Endothelial cell of hepatic sinusoid (primary cell): ENCODE measurements around the gene PLPPR1.
"Not testable (repeated sequence)": the region's sequence is repeated elsewhere in the genome, so short reads cannot be mapped to it uniquely, and the experiment has no call there.

Experiments
- in situ Hi-C: cut with HindIII; loops from 2 replicates; pipeline ENCODE4 v1.10.0; 2017; ENCODE audit warnings: low sequenced_read_pairs

Gene PLPPR1

DNA sequence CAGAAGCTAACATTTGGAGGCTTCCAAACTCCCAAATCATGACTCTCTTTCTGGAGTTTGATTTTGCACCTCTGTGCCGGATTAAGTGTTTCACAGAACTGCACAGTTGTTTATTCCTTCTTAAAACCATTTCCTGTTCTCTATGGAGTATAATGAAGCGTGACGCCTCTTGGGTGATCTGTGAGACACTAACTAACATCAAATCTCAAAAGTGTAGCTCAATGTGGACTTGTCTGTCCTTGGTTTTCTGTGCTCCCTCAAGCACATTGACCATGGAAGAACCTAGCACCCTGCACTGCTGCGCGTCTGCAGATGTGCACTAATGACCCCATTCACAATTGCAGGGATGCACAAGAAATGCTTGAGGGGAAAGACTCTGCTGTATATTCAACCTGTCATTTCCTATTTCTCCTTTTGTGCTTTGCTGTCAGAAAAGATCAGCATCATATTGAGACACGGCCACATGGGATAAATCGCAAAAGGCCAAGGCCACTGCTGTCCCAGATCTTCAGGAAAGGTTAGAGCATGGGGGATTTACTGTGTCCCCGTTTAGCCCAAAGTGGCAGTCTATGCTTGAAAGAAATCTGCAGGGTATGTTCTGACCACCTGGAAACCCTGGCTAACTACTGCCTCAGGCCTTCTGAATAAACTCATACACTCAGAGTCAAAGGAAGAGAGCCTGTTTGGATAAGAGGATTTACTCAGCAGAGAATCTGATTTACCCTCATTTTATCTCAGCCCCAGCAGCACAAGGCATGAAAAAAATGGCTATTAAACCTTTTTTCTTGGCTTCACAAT, 246.6 kb downstream of the PLPPR1 start:
- in situ Hi-C loops = no loop called here

DNA sequence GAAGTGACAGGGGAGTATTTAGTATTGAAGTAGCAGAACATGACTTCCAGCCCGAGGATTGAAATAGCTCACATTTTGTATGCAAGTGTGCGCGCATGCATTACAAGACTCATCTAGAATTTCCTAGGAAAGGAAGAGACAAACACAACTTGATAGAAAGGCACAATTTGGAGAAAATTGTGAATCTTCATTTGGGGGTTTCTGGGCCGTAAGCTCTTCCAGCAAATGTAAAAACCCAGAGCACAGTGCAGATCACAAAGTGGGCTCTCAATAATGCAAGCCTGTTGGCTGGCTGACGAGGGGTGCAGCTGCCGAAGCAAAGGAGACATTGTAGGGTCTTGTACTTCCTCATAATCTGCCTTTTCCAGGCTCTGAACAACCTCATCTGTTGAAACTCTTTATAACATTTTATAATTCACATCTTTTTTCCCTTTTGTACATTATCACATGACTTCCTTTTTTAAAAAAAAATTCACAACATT, 247.3 kb downstream of the PLPPR1 start:
- in situ Hi-C loops = no loop called here

DNA sequence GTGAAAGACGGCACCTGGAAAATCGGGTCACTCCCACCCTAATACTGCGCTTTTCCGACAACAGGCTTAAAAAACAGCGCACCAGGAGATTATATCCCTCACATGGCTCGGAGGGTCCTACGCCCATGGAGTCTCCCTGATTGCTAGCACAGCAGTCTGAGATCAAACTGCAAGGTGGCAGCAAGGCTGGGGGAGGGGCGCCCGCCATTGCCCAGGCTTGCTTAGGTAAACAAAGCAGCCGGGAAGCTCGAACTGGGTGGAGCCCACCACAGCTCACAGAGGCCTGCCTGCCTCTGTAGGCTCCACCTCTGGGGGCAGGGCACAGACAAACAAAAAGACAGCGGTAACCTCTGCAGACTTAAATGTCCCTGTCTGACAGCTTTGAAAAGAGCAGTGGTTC, 262.5 kb downstream of the PLPPR1 start:
- in situ Hi-C loops = not testable (repeated sequence)

DNA sequence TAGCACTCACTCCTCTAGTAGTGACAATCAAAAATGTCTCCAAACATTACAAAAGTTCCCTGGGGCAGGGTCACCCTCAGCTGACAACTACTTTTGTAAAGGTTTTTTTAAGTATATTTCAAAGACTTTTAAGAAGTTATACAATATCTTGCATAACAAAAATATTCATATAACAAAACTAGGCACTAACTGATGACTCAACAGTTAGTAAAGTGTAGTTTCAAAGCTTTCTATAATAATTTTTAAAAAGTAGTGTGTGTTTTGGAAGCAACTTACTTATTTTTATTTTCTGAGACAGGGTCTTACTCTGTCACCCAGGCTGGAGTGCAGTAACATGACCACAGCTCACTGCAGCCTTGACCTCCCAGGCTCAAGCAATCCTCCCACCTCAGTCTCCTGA, 271.4 kb downstream of the PLPPR1 start:
- in situ Hi-C loops = no loop called here

DNA sequence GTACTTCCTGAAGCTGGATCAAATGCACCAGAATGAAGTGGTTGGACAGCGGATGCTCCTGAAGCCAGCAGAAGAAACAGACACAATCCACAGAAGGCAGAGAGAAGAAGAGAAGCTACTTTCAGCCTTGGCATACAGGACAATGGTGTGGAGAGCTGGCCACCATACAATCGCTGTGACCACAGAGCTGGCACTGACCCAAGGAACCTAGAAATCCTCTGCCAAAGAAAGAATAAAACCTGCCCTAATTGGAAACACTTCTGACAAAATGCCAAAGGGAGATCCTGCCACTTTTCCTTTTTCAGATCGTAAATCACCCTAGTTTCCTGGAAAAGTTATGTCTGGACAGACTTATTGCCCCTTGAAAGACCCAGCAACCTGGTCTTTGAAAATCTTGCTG, 278.5 kb downstream of the PLPPR1 start:
- in situ Hi-C loops = no loop called here

DNA sequence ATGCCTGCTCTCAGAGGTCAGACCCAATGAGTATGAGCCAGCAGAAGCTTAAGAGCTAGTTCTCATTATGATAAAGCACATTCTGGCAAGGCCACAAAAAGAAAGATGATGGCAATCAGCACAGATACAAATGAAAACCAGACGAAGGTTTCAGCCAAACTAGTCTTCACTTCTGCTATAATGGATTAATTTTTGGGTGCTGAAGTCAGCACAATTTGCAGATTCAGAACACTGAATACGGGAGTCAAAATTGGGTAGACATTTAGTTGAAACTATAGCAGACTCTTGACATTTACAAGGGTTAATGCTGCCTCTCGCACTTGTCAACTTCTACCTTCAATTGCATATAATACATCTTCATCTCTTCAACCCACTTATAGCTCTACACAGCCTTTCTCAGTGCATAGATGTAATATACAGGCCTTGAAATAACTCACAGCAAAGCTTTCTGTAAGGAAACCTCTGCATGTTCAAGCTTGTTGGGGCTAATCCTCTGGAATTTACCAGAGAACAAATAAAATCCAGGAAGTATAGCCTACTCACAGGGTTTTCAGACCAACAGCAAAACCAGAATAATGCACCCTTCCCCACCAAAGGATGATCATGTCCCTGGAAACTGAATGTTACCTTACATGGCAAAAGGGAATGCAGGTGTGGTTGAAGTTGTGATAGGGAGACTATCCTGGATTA, 279.1 kb downstream of the PLPPR1 start:
- in situ Hi-C loops = no loop called here

DNA sequence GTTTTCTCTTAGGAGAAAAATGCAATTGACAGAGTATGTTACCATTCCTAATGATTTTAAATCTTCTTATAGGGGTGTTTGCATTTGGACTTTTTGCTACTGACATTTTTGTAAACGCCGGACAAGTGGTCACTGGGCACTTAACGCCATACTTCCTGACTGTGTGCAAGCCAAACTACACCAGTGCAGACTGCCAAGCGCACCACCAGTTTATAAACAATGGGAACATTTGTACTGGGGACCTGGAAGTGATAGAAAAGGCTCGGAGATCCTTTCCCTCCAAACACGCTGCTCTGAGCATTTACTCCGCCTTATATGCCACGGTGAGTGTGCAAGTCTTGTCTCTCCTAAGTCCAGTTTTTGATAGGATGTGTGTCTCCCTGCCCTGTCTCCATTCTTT, 280.6 kb downstream of the PLPPR1 start:
- in situ Hi-C loops = no loop called here

DNA sequence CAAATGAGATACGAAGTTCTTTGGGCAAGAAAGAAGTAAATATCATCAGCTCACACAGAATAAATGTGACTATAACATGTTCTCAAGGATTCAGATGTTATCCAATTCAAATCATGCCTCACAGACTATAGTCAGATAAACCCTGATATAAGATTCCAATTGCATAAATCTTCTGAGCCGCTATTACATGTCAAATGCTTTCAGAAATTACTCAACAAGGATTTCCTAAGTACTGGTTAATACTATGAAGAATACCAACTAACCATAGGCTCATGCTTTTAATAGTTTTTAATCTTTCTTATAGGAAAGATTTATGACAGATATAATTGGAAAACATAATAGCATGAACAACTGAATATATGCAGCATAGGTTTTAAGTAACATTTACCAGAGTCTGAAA, 282.7 kb downstream of the PLPPR1 start:
- in situ Hi-C loops = no loop called here

DNA sequence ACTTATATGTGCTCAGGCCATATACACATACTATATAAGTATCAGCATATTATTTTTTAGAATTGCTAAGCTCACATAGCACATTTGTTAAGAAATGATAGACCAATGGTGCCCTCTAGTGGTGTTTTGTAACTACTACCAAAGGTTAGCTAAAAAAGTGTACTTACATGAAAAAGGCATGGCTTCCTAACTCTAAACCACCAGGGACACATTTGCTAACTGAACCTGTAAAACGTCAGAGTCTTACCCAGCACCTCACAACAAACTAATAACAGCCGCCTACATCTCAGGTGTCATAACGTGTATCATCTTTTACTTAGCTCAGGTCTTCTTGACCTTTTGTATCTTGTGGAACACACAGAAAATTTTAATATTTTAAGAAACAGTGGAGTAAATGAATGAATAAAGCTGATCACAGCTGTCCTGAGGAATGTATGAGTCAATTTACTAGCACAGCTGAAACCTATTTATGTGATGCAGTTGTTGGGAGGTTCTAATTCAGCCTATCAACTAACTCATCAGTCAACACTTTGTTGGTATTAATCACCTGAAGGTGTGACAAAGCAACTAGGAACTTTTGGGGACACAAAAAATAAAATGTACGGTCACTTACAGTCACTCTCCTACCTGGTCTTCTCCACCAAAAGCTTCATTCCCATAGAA, 283.4 kb downstream of the PLPPR1 start:
- in situ Hi-C loops = no loop called here

DNA sequence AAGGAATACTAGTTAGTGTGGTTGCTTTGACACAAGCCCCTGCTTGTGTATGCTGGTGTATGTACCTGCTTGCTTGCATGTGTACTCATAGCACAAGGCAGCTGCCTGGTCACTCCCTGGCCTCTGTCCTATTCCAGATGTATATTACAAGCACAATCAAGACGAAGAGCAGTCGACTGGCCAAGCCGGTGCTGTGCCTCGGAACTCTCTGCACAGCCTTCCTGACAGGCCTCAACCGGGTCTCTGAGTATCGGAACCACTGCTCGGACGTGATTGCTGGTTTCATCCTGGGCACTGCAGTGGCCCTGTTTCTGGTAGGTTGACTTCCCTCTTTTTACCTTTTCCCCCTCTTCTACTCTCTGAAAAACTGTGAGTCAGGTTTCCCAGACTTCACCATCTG, 284.1 kb downstream of the PLPPR1 start:
- in situ Hi-C loops = no loop called here

DNA sequence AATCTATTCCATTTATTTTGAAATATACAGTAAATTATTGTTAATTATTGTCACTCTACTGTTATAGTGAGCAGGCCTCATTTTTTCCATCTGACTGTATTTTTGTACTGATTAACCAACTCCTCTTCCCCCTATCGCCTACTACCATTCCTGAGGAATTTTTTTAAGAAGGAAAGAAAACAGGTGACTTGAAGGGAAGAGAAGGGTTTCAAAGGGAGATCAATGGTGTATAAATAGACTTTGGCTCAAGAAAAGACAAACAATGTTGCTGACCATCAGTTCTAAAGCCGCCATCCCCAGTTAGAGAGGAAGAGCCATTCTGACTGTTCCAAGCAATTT, 286.6 kb downstream of the PLPPR1 start:
- in situ Hi-C loops = no loop called here

DNA sequence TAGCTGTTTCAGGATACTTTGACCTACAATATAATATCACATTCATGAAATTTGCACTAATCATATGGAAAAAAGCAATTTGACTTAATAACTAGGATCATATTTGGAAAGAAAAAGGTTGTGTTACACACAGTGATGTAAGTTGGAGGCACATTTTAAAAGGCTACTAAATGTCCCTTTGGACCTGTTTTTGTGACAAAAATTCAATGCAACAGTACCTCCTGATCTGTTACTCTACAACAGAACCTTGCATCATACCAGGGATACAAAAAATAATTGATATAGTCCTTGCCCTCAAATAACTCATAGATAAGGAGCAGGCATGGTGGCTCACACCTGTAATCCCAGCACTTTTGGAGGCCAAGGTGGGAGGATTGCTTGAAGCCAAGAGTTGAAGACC, 289.2 kb downstream of the PLPPR1 start:
- in situ Hi-C loops = no loop called here

DNA sequence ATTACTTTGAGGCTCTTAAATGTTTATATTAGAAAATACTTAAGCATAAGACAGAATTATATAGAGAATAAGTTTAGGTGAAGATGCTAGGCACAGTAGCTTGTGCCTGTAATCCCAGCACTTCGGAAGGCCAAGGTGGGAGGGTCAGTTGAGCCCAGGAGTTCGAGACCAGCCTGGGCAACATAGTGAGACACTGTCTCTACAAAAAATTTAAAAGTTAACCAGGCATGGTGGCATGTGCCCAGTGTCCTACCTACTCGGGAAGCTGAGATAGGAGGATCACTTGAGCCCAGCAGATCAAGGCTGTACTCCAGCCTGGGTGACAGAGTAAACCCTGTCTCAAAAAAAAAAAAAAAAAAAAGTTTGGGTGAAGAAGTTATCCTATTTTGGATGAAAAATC, 294.6 kb downstream of the PLPPR1 start:
- in situ Hi-C loops = no loop called here

DNA sequence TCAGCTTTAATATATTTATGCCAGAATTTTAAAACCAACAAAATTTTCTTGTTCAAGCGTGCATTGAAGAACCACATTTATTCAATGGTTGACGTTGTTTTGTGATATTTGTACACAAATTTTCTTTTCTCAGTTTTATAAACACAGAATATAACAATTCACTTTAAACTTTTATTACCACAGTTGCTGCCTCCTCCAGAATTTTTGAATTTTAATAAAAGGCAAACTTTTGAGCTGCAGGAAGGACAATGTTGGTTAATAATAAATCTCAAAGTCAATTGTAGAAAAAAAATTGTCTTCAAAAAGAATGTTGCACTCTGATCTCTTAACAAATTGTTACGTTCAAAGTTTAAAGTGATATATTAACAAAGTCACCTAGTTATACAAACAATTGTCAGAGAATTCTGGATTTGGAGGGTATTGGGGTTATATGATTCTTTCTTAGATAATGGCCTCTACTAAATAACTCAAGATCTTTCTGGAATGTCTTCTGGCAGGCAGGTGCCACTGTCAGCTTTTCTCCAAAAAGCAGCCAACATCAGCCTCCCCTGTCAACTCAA, 295.8 kb downstream of the PLPPR1 start:
- in situ Hi-C loops = no loop called here

DNA sequence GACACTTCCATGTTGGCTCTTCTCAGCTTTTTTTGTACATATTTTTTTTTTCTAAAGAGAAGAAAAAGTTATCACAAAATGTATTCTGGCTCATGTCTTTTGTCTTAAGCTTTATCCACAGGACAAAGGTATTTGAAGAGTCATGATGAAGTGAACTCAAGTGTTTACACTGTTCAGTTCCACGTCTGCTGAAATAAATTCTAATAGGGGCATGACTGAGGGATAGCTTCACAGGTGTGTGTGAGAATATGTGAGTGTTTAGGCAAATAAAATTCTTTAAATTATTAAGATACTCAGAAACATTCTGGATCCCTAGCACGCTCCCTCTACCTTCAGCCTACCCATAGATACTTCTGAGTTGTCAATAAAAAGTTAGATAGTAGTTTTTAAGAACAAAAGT, 296.5 kb downstream of the PLPPR1 start:
- in situ Hi-C loops = no loop called here

DNA sequence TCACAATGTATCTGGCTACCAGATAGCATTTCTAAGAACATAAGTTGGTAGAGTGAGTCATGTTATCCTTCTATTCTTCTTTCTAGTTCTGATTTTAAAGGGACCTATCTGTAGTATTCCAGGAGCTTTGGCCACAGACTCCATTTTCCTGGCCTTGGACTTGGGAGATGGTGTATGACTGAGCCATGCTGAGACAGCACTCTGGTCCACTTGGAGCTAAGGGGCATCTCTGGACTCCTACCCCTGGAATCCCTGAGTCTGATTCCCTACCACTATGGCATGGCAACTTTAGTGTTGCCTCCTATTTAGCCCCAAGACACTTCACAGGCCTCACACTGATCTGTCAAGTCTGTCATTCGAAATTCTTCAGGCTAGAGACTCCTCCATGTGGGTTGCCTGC, 297.5 kb downstream of the PLPPR1 start:
- in situ Hi-C loops = no loop called here

DNA sequence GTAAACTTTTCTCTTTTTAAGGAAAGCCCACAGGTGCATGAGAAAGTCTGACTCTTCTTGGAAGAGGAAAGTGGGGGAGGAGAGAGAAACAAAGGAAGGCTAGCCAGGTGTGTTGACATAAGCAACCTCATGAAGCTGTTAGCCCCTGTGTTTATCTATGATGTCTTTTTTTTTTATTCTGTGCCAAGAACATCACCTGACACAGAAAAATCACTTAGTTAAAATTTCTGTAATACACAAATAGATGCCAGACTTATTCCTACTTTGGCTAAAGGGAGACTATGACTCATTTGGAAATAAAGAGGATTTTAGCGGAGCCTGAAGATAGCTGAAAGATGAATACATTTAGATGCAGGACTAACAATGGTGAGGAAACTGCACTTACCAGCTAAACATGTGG, 298.0 kb downstream of the PLPPR1 start:
- in situ Hi-C loops = no loop called here

DNA sequence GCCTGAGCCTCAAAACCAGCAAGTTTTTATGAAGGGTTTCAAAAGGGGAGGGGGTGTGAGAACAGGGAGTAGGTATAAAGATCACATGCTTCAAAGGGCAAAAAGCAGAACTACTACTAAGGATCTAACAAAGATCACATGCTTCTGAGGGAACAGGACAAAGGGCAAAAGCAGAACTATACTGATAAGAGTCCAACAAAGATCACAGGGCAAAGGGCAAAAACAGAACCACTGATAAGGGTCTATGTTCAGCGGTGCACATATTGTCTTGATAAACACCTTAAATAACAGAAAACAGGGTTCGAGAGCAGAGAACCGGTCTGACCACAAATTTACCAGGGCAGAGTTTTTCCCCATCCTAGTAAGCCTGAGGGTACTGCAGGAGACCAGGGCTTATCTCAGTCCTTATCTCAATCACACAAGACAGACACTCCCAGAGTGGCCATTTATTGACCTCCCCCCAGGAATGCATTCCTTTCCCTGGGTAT, 298.9 kb downstream of the PLPPR1 start:
- in situ Hi-C loops = not testable (repeated sequence)

DNA sequence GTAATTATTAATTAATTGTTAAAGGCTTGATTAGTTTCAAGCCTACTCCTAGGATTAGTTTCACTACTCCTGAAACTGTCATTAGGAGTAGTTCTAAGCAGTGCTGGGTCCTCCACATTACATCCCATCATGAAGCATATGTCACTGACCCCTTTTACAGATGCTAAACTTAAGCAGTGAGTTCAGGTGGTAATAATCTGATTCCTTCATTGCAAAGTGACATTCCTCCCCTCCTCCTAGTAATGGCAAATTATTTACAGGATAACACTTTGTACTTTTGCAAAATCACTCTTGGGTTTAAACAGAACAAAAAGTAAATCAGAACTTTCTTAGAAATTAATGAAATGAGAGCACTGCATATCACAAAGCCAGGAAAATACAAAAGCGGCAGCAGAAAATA, 303.8 kb downstream of the PLPPR1 start:
- in situ Hi-C loops = no loop called here

DNA sequence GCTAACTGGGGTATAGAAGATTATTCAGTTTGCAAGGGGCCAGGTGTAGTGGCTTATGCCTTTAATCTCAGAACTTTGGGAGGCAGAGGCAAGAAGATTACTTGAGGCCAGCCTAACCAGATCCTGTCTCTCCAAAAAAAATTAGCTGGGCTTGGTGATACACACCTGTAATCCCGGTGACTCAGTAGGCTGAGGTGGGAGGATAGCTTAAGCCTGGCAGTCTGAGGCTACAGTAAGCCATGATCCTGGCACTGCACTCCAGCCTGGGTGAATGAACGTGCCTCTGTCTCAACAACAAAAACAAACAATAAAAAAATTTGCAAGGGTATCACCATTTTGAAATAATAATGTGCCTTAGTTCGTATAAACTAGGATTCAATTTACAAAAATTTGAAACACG, 305.0 kb downstream of the PLPPR1 start:
- in situ Hi-C loops = no loop called here

DNA sequence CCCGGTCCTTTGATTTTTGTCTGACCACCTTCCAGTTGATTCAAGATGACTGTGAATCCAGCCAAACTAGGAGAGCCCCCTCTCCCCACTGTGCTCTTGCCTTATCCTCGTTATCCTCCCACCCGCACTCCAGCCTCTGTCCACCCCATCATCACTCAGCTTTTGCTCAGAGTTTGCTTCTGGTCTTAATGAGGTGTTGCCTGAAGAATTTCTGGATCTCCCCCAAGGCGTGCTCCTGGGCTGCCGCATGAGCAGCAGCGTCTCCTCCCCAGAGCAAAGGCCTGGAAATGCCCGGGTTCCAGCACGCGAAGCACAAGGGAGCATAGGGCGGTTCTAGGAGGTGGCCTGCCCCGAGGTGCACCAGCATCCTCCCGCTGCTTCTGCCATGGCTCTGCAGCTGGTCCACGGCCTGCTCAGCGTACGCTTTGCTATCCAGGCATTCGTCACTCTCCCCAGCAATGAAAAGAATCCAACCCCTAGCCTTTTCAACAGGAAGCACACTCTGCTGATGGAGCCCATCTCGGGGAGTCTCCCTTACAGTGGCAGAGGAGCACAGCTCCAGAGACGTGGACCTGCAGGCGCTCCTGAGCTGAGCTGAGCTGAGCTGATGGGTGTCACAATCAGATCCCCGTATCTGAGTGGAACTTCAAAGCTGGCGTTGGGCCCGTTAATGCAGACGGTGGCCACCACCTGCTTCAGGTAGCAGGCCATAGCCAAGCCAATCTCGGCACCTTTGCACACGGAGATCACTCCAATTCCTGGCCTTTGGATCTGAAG, 305.6 kb downstream of the PLPPR1 start:
- in situ Hi-C loops = no loop called here
